Stimulated activated naive B cell treated with anti-CD40 and anti-IgM and Interleukin-4, amounts not matched to agents 10 μg/mL and 1 μg/mL and 100 μg/mL, for 72 hours (primary cell): ENCODE data around the gene APOA1.

ENCODE experiments used
- ATAC-seq, 2 donors: fragments of 150-1000 bp; cut with Tn5 transposase; replicated peaks; 2 replicates each; pipeline ENCODE4 v1.10.0; 2021; ENCODE audit warnings: moderate library complexity in 1 of 2
- DNase-seq: peaks from one replicate; pipeline ENCODE4 v3.0.0; 2021
- H3K27ac Mint-ChIP-seq: one replicate; pipeline ENCODE4 v1.8.0; 2022; ENCODE audit warnings: mild to moderate bottlenecking, mixed read lengths
- H3K27me3 Mint-ChIP-seq, 2 donors: one replicate each; pipeline ENCODE4 v1.8.0; 2022; ENCODE audit warnings: mixed read lengths in 2 of 2
- H3K36me3 Mint-ChIP-seq, 2 donors: one replicate each; pipeline ENCODE4 v1.8.0; 2022; ENCODE audit warnings: mixed read lengths in 2 of 2, mild to moderate bottlenecking in 1 of 2
- H3K4me1 Mint-ChIP-seq, 2 donors: one replicate each; pipeline ENCODE4 v1.8.0; 2022; ENCODE audit warnings: mixed read lengths in 2 of 2, mild to moderate bottlenecking in 1 of 2
- H3K4me3 Mint-ChIP-seq, 2 donors: one replicate each; pipeline ENCODE4 v1.8.0; 2022; ENCODE audit warnings: mild to moderate bottlenecking in 2 of 2, mixed read lengths in 2 of 2, moderate library complexity in 1 of 2
- H3K9me3 Mint-ChIP-seq, 2 donors: one replicate each; pipeline ENCODE4 v1.8.0; 2022; ENCODE audit warnings: mixed read lengths in 2 of 2, mild to moderate bottlenecking in 1 of 2

The APOA1 gene

DNA sequence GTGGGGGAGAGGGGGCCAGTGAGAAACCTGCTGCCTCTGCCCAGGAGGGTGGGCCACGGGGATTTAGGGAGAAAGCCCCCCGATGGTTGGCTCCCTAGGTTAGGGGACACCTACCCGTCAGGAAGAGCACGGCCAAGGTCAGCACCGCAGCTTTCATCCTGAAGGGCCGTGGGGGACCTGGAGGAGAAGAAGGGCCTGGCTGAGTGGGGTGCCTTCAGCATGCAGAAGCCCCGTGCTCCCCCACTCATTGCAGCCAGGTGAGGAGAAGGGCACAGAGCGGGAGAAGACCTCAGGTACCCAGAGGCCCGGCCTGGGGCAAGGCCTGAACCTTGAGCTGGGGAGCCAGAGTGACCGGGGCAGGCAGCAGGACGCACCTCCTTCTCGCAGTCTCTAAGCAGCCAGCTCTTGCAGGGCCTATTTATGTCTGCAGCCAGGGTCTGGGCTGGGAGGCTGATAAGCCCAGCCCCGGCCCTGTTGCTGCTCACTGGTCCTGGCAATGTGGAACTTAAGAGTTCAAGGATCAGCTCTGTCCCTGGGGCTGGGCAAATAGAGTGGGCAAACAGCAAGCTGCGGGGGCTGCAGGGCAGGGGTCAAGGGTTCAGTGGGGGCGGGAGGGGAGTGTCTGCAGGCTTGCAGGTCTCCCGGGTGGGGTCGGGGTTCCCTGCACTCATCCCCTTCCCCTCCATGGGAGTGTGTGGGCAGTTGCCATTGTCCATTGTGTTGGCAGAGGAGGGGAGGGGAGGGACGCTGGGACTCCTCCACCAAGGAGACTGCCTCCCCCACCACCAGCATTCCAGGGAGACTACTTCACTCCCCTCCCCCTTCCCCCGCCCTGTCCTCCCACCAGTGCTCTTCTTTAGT, at the start of gene APOA1:
Gene APOA1 (minus strand): TSS at position 392 of the 861 bp plus-strand sequence. CDS start 235 bp downstream, at position 157.
- Mint-ChIP-seq H3K36me3 (no peaks in the 10 kb centered on the region), H3K27me3 (peaks cover 0 to 3% of the 10 kb centered on the region in 2 donors), H3K9me3 (no peaks in the 10 kb centered on the region), H3K27ac (no peak within 1 kb of the TSS), H3K4me3 (no peak within 1 kb of the TSS), H3K4me1 (peaks cover 11 to 18% of the 10 kb centered on the region in 2 donors)
- ATAC-seq (no peak), DNase-seq (no peak)

DNA sequence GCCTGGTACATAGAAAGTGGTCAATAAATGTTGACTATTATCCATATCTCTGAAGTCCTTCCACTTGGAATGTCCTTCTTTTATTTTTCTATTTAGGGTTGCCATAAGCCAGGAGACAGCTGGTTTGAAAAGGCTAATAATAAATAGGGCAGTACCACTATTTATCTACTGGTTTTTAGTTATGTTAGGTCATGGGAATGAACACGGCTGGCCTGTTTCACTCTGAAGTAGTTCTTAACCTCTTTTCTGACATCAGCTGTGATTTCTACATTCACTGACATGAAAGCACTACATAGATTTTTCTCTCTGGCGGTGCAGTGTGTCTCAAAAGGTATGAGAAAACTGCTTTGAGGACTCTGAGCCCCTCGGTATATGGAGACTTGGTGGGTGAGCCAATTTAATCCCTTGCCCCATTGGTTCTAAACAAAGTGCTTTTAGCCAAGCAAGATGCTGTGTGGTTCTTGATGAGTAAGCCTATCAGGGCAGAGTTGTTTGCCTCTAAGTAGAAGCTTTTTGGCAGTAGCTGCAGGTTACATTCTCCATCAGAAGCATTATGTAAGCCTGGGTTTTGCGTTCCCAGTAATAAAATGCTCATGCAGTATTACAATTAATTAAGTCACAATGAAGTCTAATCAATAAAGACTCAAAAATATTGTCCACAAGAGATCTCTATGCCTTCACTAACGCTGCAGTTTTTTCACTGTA, 48.7 kb upstream of the APOA1 start:
- H3K27ac Mint-ChIP-seq: no peak overlapping the region
- H3K4me3 Mint-ChIP-seq: no peak overlapping the region
- DNase-seq: no peak
- no peaks in the 10 kb centered on the region for H3K27me3 Mint-ChIP-seq
- peaks cover 7 to 11% of the 10 kb centered on the region in 2 donors for H3K4me1 Mint-ChIP-seq
- H3K9me3 Mint-ChIP-seq: no peaks in the 10 kb centered on the region
- H3K36me3 Mint-ChIP-seq: peaks cover 13% of the 10 kb centered on the region in 2 donors
- ATAC-seq: no peak

- no peak overlapping the region for H3K27ac Mint-ChIP-seq
- H3K4me3 Mint-ChIP-seq: no peak overlapping the region
- peaks cover 7 to 16% of the 10 kb centered on the region in 2 donors for H3K36me3 Mint-ChIP-seq
- H3K27me3 Mint-ChIP-seq: no peaks in the 10 kb centered on the region
- no peak for DNase-seq
- H3K9me3 Mint-ChIP-seq: no peaks in the 10 kb centered on the region
- H3K4me1 Mint-ChIP-seq: peaks cover 7 to 10% of the 10 kb centered on the region in 2 donors
- no peak for ATAC-seq
These were observed 45.0 kb upstream of the APOA1 start for GRCh38 chr11:116882386-116882785.

DNA sequence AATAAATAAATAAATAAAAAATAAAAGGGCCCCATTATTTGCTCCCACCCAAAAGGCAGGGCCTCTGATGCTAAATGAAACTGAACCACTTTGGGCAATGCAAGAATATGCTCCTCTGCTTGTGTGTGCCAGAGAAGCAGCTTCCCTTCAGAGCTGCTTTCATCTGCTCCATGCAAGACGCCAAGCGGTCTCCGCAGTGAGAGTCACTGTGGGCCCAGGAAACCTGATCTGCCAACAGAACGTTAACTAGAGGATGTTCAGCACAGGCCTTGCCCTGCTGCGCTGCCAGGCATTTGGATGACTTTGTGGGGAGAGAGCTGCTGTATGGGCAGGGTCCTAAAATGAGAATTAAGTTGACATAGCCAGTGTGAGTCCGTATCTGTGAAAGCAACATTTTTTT, 43.7 kb upstream of the APOA1 start:
- H3K36me3 Mint-ChIP-seq: peaks cover 5 to 20% of the 10 kb centered on the region in 2 donors
- ATAC-seq: no peak

GRCh38 chr11:116879800-116880625, 42.6 kb upstream of the APOA1 start:
- H3K4me3 Mint-ChIP-seq: no peak overlapping the region
- no peaks in the 10 kb centered on the region for H3K9me3 Mint-ChIP-seq
- peaks cover 7 to 17% of the 10 kb centered on the region in 2 donors for H3K4me1 Mint-ChIP-seq
- H3K27ac Mint-ChIP-seq: no peak overlapping the region
- ATAC-seq: peak; percentile 84 to 89
- peaks cover 12 to 27% of the 10 kb centered on the region in 2 donors for H3K36me3 Mint-ChIP-seq
- no peak for DNase-seq
- H3K27me3 Mint-ChIP-seq: no peaks in the 10 kb centered on the region

More for the DNA sequence above, 43.7 kb upstream of the APOA1 start:
- DNase-seq: no peak
- Mint-ChIP-seq H3K4me3 (no peak overlapping the region), H3K27me3 (no peaks in the 10 kb centered on the region), H3K27ac (no peak overlapping the region), H3K4me1 (peaks cover 7 to 17% of the 10 kb centered on the region in 2 donors), H3K9me3 (no peaks in the 10 kb centered on the region)

DNA sequence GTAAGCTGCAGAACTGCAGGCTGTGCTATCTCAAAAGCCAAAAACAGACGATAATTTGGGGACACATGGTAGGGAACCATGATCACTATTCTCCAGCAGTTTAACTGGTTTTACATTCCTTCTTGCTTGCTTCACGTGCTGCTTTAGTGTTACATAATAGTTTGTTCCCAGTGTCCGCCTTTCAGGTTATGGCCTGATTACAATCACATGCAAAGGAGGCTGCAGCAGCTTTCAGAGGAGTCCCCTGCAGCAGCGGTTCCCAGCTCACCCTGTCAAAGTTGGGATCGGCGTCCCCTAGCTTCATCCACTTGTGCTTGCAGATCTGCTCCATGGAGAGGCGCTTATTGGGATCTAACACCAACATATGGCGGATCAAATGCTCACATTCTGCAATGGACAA, 39.2 kb upstream of the APOA1 start:
- no peaks in the 10 kb centered on the region for H3K27me3 Mint-ChIP-seq
- ATAC-seq: no peak
- peaks cover 19 to 53% of the 10 kb centered on the region in 2 donors for H3K36me3 Mint-ChIP-seq

GRCh38 chr11:116875194-116875593, 37.8 kb upstream of the APOA1 start:
- no peak overlapping the region for H3K27ac Mint-ChIP-seq
- no peaks in the 10 kb centered on the region for H3K27me3 Mint-ChIP-seq
- no peak overlapping the region for H3K4me3 Mint-ChIP-seq
- H3K36me3 Mint-ChIP-seq: peaks cover 25 to 54% of the 10 kb centered on the region in 2 donors
- peaks cover 7 to 18% of the 10 kb centered on the region in 2 donors for H3K4me1 Mint-ChIP-seq
- DNase-seq (no peak), ATAC-seq (no peak)
- H3K9me3 Mint-ChIP-seq: no peaks in the 10 kb centered on the region

More for the DNA sequence above, 39.2 kb upstream of the APOA1 start:
- no peak for DNase-seq
- H3K9me3 Mint-ChIP-seq: no peaks in the 10 kb centered on the region
- peaks cover 7 to 17% of the 10 kb centered on the region in 2 donors for H3K4me1 Mint-ChIP-seq
- H3K4me3 Mint-ChIP-seq: no peak overlapping the region
- no peak overlapping the region for H3K27ac Mint-ChIP-seq

- peaks cover 25 to 60% of the 10 kb centered on the region in 2 donors for H3K36me3 Mint-ChIP-seq
- H3K9me3 Mint-ChIP-seq: no peaks in the 10 kb centered on the region
- H3K27me3 Mint-ChIP-seq: no peaks in the 10 kb centered on the region
- H3K4me1 Mint-ChIP-seq: peaks cover 11 to 20% of the 10 kb centered on the region in 2 donors
- DNase-seq (no peak), ATAC-seq (no peak)
- no peak overlapping the region for H3K4me3 Mint-ChIP-seq
- H3K27ac Mint-ChIP-seq: no peak overlapping the region
These were observed 36.8 kb upstream of the APOA1 start for GRCh38 chr11:116874251-116874650.

DNA sequence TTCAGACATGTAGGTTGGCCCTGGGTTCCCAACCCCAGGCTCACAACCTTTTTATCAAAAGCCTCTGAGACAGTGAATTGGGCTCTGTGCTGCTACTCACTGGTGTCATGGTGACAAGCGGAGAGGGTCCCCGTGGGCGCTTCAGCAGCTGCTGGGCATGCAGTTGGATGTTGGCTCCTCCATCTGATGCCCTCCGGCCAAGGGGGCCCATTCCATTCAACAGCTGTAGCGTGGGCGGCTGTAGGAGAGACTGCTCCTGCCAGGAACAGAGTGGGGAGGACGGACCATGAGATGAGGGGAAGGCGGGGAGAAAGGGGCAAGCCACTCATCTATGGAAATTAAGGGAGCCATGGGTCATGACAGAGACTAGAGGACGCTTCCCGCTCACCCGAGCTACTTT, 36.0 kb upstream of the APOA1 start:
- peaks cover 10 to 20% of the 10 kb centered on the region in 2 donors for H3K4me1 Mint-ChIP-seq
- H3K27ac Mint-ChIP-seq: peak overlapping the region; percentile 37
- H3K36me3 Mint-ChIP-seq: peaks cover 28 to 59% of the 10 kb centered on the region in 2 donors
- H3K4me3 Mint-ChIP-seq: no peak overlapping the region
- ATAC-seq: no peak
- no peaks in the 10 kb centered on the region for H3K27me3 Mint-ChIP-seq
- DNase-seq: no peak
- H3K9me3 Mint-ChIP-seq: no peaks in the 10 kb centered on the region

GRCh38 chr11:116871248-116871647, 33.8 kb upstream of the APOA1 start:
- Mint-ChIP-seq H3K4me3 (no peak overlapping the region), H3K9me3 (no peaks in the 10 kb centered on the region), H3K27me3 (no peaks in the 10 kb centered on the region), H3K4me1 (peaks cover 10 to 13% of the 10 kb centered on the region in 2 donors), H3K36me3 (peaks cover 40 to 71% of the 10 kb centered on the region in 2 donors), H3K27ac (no peak overlapping the region)
- DNase-seq (no peak), ATAC-seq (no peak)

GRCh38 chr11:116870054-116870453, 32.6 kb upstream of the APOA1 start:
- DNase-seq: no peak
- peaks cover 10 to 13% of the 10 kb centered on the region in 2 donors for H3K4me1 Mint-ChIP-seq
- no peaks in the 10 kb centered on the region for H3K27me3 Mint-ChIP-seq
- no peaks in the 10 kb centered on the region for H3K9me3 Mint-ChIP-seq
- no peak overlapping the region for H3K4me3 Mint-ChIP-seq
- H3K36me3 Mint-ChIP-seq: peaks cover 40 to 70% of the 10 kb centered on the region in 2 donors
- peak; percentile 79 to 92 for ATAC-seq
- peak overlapping the region; percentile 71 for H3K27ac Mint-ChIP-seq

GRCh38 chr11:116869610-116870009, 32.2 kb upstream of the APOA1 start:
- Mint-ChIP-seq H3K36me3 (peaks cover 37 to 69% of the 10 kb centered on the region in 2 donors), H3K4me1 (peaks cover 10 to 13% of the 10 kb centered on the region in 2 donors), H3K27ac (peak overlapping the region; percentile 71), H3K27me3 (no peaks in the 10 kb centered on the region), H3K9me3 (no peaks in the 10 kb centered on the region), H3K4me3 (no peak overlapping the region)
- no peak for DNase-seq
- no peak for ATAC-seq

DNA sequence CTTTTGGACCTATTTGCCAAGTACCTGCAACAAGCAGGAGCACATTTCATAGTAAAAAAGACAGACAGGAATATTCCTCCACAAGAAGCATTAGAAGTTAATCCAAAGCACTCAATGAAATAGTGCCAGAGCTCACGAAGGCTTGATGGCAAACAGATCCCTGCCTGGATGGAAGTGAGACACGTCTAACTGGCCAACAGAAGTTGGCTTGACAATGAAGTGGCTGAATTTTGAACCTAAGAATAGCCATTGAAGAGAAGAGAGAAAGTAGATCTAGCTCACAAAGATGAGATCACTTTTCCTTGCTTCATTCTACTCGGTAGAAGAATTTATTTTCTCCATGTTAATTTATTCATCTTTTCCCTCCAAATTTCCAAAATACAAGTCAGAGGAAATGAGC, 30.6 kb upstream of the APOA1 start:
- H3K27me3 Mint-ChIP-seq: no peaks in the 10 kb centered on the region
- DNase-seq (no peak), ATAC-seq (no peak)
- peaks cover 10 to 13% of the 10 kb centered on the region in 2 donors for H3K4me1 Mint-ChIP-seq
- H3K4me3 Mint-ChIP-seq: no peak overlapping the region
- peaks cover 48 to 70% of the 10 kb centered on the region in 2 donors for H3K36me3 Mint-ChIP-seq
- no peak overlapping the region for H3K27ac Mint-ChIP-seq
- H3K9me3 Mint-ChIP-seq: no peaks in the 10 kb centered on the region

DNA sequence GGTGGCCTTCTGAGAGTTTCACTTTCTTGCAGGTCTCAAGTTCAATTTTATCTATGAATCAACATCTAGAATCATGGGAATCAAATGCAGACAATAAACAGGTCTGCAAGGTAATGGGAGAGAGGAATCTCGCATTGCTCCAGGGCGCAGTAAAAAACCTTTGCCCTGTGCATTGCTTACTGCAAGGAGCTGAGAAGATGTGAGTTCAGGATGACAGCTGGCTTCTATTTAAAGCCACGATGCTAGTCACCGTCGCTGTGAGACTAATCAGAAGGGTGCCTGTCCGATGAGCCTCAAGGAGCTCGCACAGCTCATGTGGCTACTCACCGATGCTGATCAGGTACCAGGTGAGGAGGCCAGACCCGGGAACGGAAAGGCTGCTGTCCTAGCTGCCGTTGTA, 30.2 kb upstream of the APOA1 start:
- Mint-ChIP-seq H3K27ac (no peak overlapping the region), H3K9me3 (no peaks in the 10 kb centered on the region), H3K27me3 (no peaks in the 10 kb centered on the region), H3K4me1 (peaks cover 10 to 13% of the 10 kb centered on the region in 2 donors), H3K4me3 (no peak overlapping the region), H3K36me3 (peaks cover 48 to 66% of the 10 kb centered on the region in 2 donors)
- no peak for ATAC-seq
- DNase-seq: no peak
